ENCODE data around the gene ZNF239.
A peak's percentile ranks its signal among the peaks of the same experiment; 100 is the strongest.
"Not testable (repeated sequence)": the region's sequence is repeated elsewhere in the genome, so short reads cannot be mapped to it uniquely, and the experiment has no call there.

Gene ZNF239

GRCh38 chr10:43610636-43611035 is 36.2 kb upstream of the ZNF239 start:
- Histone ChIP-seq H3K27me3 (replicated peaks) (no peaks in the 10 kb centered on the region), H3K27ac (no peak overlapping the region), H3K36me3 (replicated peaks) (peaks cover 11% of the 10 kb centered on the region), H3K4me3 (ENCODE audit: low read depth, low read length) (no peak overlapping the region)
- in situ Hi-C loops (cut with HindIII; ENCODE audit: low pct_ligation_motif_present, low sequenced_read_pairs), result no loop called here
- TF ChIP-seq CTCF (IDR thresholded peaks at IDR 0.05; ENCODE audit: low read depth, low read length, missing control alignments), result no peak
- peak; percentile 39 for DNase-seq

- Histone ChIP-seq H3K4me3 (ENCODE audit: low read depth, low read length) (peak overlapping the region; percentile 74), H3K27ac (no peak overlapping the region), H3K36me3 (replicated peaks) (no peaks in the 10 kb centered on the region), H3K27me3 (replicated peaks) (no peaks in the 10 kb centered on the region)
- DNase-seq, result no peak
- in situ Hi-C loops (cut with HindIII; ENCODE audit: low pct_ligation_motif_present, low sequenced_read_pairs), result no loop called here
- TF ChIP-seq CTCF (IDR thresholded peaks at IDR 0.05; ENCODE audit: low read depth, low read length, missing control alignments), result no peak
Observed at GRCh38 chr10:43607199-43607573, 32.8 kb upstream of the ZNF239 start.

- peak; percentile 52 for DNase-seq
Observed at GRCh38 chr10:43606323-43607198, 32.1 kb upstream of the ZNF239 start, which contains the start of gene ZNF485. TSS of gene ZNF485 (plus strand) at chr10:43606438. CDS start at chr10:43607051, 613 bp downstream.

GRCh38 chr10:43605850-43606322 is 31.5 kb upstream of the ZNF239 start:
- DNase-seq, result no peak

More at GRCh38 chr10:43606323-43607198, 32.1 kb upstream of the ZNF239 start, which contains the start of gene ZNF485:
- Histone ChIP-seq H3K27me3 (replicated peaks) (no peaks in the 10 kb centered on the region), H3K4me3 (ENCODE audit: low read depth, low read length) (peak within 1 kb of the TSS; percentile 74), H3K36me3 (replicated peaks) (no peaks in the 10 kb centered on the region), H3K27ac (peak within 1 kb of the TSS; percentile 44)
- in situ Hi-C loops (cut with HindIII; ENCODE audit: low pct_ligation_motif_present, low sequenced_read_pairs), result no loop called here
- TF ChIP-seq CTCF (IDR thresholded peaks at IDR 0.05; ENCODE audit: low read depth, low read length, missing control alignments), result peak; percentile 0

GRCh38 chr10:43601576-43601975 is 27.2 kb upstream of the ZNF239 start:
- H3K4me3 ChIP-seq (ENCODE audit: low read depth, low read length); H3K27me3 ChIP-seq (replicated peaks); H3K36me3 ChIP-seq (replicated peaks); DNase-seq; H3K27ac ChIP-seq; in situ Hi-C loops (cut with HindIII; ENCODE audit: low pct_ligation_motif_present, low sequenced_read_pairs): not testable (repeated sequence)

More at GRCh38 chr10:43605850-43606322, 31.5 kb upstream of the ZNF239 start:
- TF ChIP-seq CTCF (IDR thresholded peaks at IDR 0.05; ENCODE audit: low read depth, low read length, missing control alignments), result peak; percentile 12
- no peaks in the 10 kb centered on the region for H3K27me3 ChIP-seq (replicated peaks)
- no peak overlapping the region for H3K27ac ChIP-seq
- no peaks in the 10 kb centered on the region for H3K36me3 ChIP-seq (replicated peaks)
- in situ Hi-C loops (cut with HindIII; ENCODE audit: low pct_ligation_motif_present, low sequenced_read_pairs), result no loop called here
- H3K4me3 ChIP-seq (ENCODE audit: low read depth, low read length), result peak overlapping the region; percentile 74

GRCh38 chr10:43599333-43599732 is 24.9 kb upstream of the ZNF239 start:
- no peak for TF ChIP-seq CTCF (IDR thresholded peaks at IDR 0.05; ENCODE audit: low read depth, low read length, missing control alignments)
- H3K27ac ChIP-seq, result no peak overlapping the region
- in situ Hi-C loops (cut with HindIII; ENCODE audit: low pct_ligation_motif_present, low sequenced_read_pairs), result no loop called here
- no peaks in the 10 kb centered on the region for H3K36me3 ChIP-seq (replicated peaks)
- H3K4me3 ChIP-seq (ENCODE audit: low read depth, low read length), result no peak overlapping the region
- no peak for DNase-seq
- no peaks in the 10 kb centered on the region for H3K27me3 ChIP-seq (replicated peaks)

Data from brain microvascular endothelial cell (primary cell).